Thyroid gland (tissue), 4 donors: ENCODE measurements around the gene UBE2G1. TPM values are rescaled to one million over a fixed set of nuclear protein-coding genes. Genes with fewer than 3 reads are reported as not detected.

Experiments used
- DNase-seq, 2 donors: peaks; one replicate each; pipeline ENCODE4 v3.0.0-alpha.2; 2019
- H3K27ac ChIP-seq, 3 donors: fragments of 200-600 bp; sonication (generic); 1 replicate in 2 of 3; 2 replicates in 1 of 3; pipeline ENCODE4 v1.5.1; 2016 to 2019; ENCODE audit warnings: mild to moderate bottlenecking in 1 of 3, moderate library complexity in 1 of 3
- H3K27me3 ChIP-seq: fragments of 200-600 bp; sonication (generic); one replicate; pipeline ENCODE4 v1.5.1; 2019
- H3K36me3 ChIP-seq, 2 donors: fragments of 200-600 bp; sonication (generic); one replicate each; pipeline ENCODE4 v1.5.1; 2016 to 2019
- H3K4me1 ChIP-seq, 2 donors: fragments of 200-600 bp; sonication (generic); one replicate each; pipeline ENCODE4 v1.5.1; 2017 to 2019
- H3K4me3 ChIP-seq, 3 donors: fragments of 200-600 bp; sonication (generic); replicated peaks in 1 of 3; 1 replicate in 2 of 3; 2 replicates in 1 of 3; pipeline ENCODE4 v1.5.1; 2016; ENCODE audit warnings: mild to moderate bottlenecking in 1 of 3
- H3K9me3 ChIP-seq: fragments of 200-600 bp; sonication (generic); one replicate; pipeline ENCODE4 v1.5.1; 2017
- CTCF ChIP-seq, 6 experiments: fragments of 200-600 bp in 3 of 6; fragments of 450-650 bp in 3 of 6; sonication (generic) in 3 of 6; IDR thresholded peaks; one replicate each; pipeline ENCODE4 v1.5.1; 2016 to 2019; ENCODE audit warnings: antibody characterized with exemption in 6 of 6, mild to moderate bottlenecking in 2 of 6, inconsistent platforms in 1 of 6, moderate library complexity in 1 of 6
- POLR2A ChIP-seq, 2 donors: fragments of 450-650 bp; IDR thresholded peaks; one replicate each; pipeline ENCODE4 v1.6.1; 2017; ENCODE audit warnings: antibody characterized with exemption in 2 of 2, mild to moderate bottlenecking in 2 of 2, moderate library complexity in 1 of 2
- WGBS, 2 donors: methylation state at CpG; one replicate each; pipeline ENCODE4 v1.1.5; 2017; 5-methylcytosine and 5-hydroxymethylcytosine counted together
- intact Hi-C: fragments of 100-400 bp; cut with DNase I; formaldehyde crosslinking; loops from one replicate; pipeline ENCODE4 v1.15.1; 2023
- total RNA-seq, 4 donors: library from RNA; depleted of rRNA; stranded (reverse); fragments of >200 nt; gene quantifications; one replicate each; pipeline ENCODE4 v1.2.3, GENCODE V29; 2016

UBE2G1 gene
- total RNA-seq, 4 donors from 2014 or later = 39.1 to 58.0 (median 49.4) TPM

- DNase-seq = no peak
- Histone ChIP-seq H3K9me3 (no peaks in the 10 kb centered on the region), H3K36me3 (no peaks in the 10 kb centered on the region), H3K27ac (no peak overlapping the region), H3K27me3 (no peaks in the 10 kb centered on the region), H3K4me3 (no peak overlapping the region), H3K4me1 (peaks cover 6 to 14% of the 10 kb centered on the region in 2 donors)
- intact Hi-C loops = no loop called here
- 85 to 89% methylated on average over 7 of the region's 7 CpGs for WGBS, 2 donors
- no peak for TF ChIP-seq CTCF (IDR thresholded peaks at IDR 0.05)
Observed at GRCh38 chr17:4307179-4307930, 59.1 kb downstream of the UBE2G1 start.

GRCh38 chr17:4305224-4305623, 61.3 kb downstream of the UBE2G1 start:
- 92 to 93% methylated on average over 7 of the region's 7 CpGs for WGBS, 2 donors
- no peak for TF ChIP-seq CTCF (IDR thresholded peaks at IDR 0.05)
- Histone ChIP-seq H3K4me3 (no peak overlapping the region), H3K27me3 (no peaks in the 10 kb centered on the region), H3K4me1 (peaks cover 0 to 5% of the 10 kb centered on the region in 2 donors), H3K27ac (no peak overlapping the region), H3K36me3 (no peaks in the 10 kb centered on the region), H3K9me3 (no peaks in the 10 kb centered on the region)
- DNase-seq = no peak
- intact Hi-C loops = no loop called here

- Histone ChIP-seq H3K27me3 (no peaks in the 10 kb centered on the region), H3K36me3 (no peaks in the 10 kb centered on the region), H3K4me1 (peaks cover 0 to 3% of the 10 kb centered on the region in 2 donors), H3K9me3 (no peaks in the 10 kb centered on the region), H3K27ac (no peak overlapping the region), H3K4me3 (no peak overlapping the region)
- intact Hi-C loops = loop anchor here (5.0 kb wide), 1 partner anchor 87 kb away; no protein-coding TSS in a partner anchor
- WGBS, 2 donors = 50 to 52% methylated on average over 6 of the region's 6 CpGs
- TF ChIP-seq POLR2A (IDR thresholded peaks at IDR 0.05) (no peak), CTCF (IDR thresholded peaks at IDR 0.05) (peak; percentile 18 to 76 (median 56))
- peak; percentile 21 to 35 for DNase-seq
Observed at GRCh38 chr17:4304417-4305027, 62.0 kb downstream of the UBE2G1 start.

GRCh38 chr17:4301066-4301465, 65.4 kb downstream of the UBE2G1 start:
- no peaks in the 10 kb centered on the region for H3K27me3 ChIP-seq
- H3K9me3 ChIP-seq = no peaks in the 10 kb centered on the region
- DNase-seq = no peak
- H3K4me3 ChIP-seq = no peak overlapping the region
- TF ChIP-seq POLR2A (IDR thresholded peaks at IDR 0.05) = no peak
- TF ChIP-seq CTCF (IDR thresholded peaks at IDR 0.05) = no peak
- no peak overlapping the region for H3K27ac ChIP-seq
- WGBS, 2 donors = 91 to 94% methylated on average over 5 of the region's 5 CpGs
- intact Hi-C loops = loop anchor here (5.0 kb wide), 1 partner anchor 84 kb away; no protein-coding TSS in a partner anchor
- H3K4me1 ChIP-seq = no peaks in the 10 kb centered on the region
- no peaks in the 10 kb centered on the region for H3K36me3 ChIP-seq

- H3K4me1 ChIP-seq = no peaks in the 10 kb centered on the region
- 88 to 91% methylated on average over 3 of the region's 3 CpGs for WGBS, 2 donors
- intact Hi-C loops = no loop called here
- no peaks in the 10 kb centered on the region for H3K27me3 ChIP-seq
- no peak for DNase-seq
- no peak overlapping the region for H3K27ac ChIP-seq
- no peak for TF ChIP-seq CTCF (IDR thresholded peaks at IDR 0.05)
- no peak for TF ChIP-seq POLR2A (IDR thresholded peaks at IDR 0.05)
- H3K9me3 ChIP-seq = no peaks in the 10 kb centered on the region
- H3K4me3 ChIP-seq = no peak overlapping the region
- H3K36me3 ChIP-seq = no peaks in the 10 kb centered on the region
Observed at GRCh38 chr17:4297351-4297750, 69.1 kb downstream of the UBE2G1 start.
